GM19438 (cell line): Measurements from ENCODE around the gene PFN1.
A peak's percentile ranks its signal among the peaks of the same experiment; 100 is the strongest.

Experiments
- ATAC-seq: cut with Tn5 transposase; IDR thresholded peaks from one replicate; pipeline ENCODE4 v1.9.1; 2021; ENCODE audit warnings: low read depth; ENCODE audit not compliant: unreplicated experiment

Gene PFN1

GRCh38 chr17:4946312-4946976 is 1.9 kb downstream of the PFN1 start:
- ATAC-seq: no peak

DNA sequence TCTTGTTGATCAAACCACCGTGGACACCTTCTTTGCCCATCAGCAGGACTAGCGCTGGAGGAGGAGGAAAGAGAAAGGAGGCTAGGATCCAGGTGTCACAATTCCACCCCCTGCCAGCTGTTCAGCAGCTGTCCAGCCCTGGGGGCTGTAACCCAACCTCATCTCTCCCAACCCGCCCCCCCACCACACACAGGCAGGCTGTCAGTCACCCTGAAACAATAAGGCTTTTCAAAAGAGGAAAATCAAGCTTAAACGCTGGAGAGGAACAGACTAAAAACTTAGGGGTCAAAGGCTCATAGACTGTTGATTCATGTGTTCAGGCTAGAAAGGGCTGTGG is 2.4 kb downstream of the PFN1 start:
- ATAC-seq: no peak

- no peak for ATAC-seq
Observed at GRCh38 chr17:4945176-4945943, 3.0 kb downstream of the PFN1 start.

DNA sequence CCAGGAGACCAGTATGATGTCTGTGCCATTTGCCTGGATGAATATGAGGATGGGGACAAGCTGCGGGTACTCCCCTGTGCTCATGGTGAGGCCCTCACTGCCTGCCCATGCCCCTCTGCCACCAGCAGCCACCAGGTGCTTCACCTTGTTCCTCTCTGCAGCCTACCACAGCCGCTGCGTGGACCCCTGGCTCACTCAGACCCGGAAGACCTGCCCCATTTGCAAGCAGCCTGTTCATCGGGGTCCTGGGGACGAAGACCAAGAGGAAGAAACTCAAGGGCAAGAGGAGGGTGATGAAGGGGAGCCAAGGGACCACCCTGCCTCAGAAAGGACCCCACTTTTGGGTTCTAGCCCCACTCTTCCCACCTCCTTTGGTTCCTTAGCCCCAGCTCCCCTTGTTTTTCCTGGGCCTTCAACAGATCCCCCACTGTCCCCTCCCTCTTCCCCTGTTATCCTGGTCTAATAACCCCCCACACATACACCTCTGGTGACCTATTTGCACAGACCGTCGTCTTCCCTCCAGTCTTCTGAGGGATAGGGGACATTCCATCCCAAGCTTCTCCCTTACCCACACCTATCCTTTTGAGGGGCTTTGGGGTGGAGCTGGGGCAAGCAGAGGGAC is 3.7 kb downstream of the PFN1 start:
- ATAC-seq: no peak

DNA sequence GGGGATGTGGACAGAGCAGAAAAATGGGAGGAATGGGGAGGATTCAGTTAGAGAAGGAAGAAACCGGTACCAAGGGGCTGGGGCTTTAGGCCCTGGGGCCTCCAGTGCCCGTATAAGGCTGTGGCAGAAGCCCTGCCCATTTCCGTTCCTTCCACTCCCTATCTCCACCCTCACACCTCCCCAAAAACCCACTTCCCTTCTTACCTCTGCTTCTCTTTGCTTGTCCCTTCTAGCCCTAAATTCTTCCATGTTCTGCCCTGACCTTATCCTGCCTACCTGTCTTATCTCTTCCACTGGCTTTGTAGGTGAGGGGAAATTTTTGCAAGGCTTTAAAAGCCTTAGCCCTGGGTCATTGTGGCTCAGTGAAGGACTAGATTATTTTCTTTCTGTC is 4.2 kb downstream of the PFN1 start:
- ATAC-seq: no peak

- ATAC-seq: no peak
Observed at GRCh38 chr17:4942760-4943508, 5.4 kb downstream of the PFN1 start.

DNA sequence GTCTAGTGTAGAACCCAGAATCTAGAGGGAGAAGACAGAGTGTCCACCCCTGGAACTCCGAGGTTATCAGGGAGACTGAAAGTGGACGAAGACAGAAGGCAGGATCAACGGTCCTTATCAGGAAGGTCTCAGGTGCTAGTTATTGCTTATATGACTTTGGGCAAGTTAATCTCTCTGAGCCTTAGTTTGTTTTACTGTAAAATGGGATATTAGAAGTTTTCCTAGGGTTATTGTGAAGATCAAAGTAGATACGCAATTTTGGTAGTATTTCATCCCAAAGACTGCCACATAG is 7.1 kb downstream of the PFN1 start:
- no peak for ATAC-seq

GRCh38 chr17:4940555-4941318 is 7.6 kb downstream of the PFN1 start:
- ATAC-seq: no peak

- ATAC-seq: peak; percentile 67
Observed at GRCh38 chr17:4939796-4940554, 8.4 kb downstream of the PFN1 start, which contains the start of the genes RNF167 and SLC25A11. RNF167 (plus strand) TSS chr17:4940268; CDS start chr17:4940910, 642 bp downstream. SLC25A11 (minus strand) TSS chr17:4940046; CDS start chr17:4939910, 136 bp downstream.

- no peak for ATAC-seq
Observed at GRCh38 chr17:4939546-4939795, 8.9 kb downstream of the PFN1 start.

DNA sequence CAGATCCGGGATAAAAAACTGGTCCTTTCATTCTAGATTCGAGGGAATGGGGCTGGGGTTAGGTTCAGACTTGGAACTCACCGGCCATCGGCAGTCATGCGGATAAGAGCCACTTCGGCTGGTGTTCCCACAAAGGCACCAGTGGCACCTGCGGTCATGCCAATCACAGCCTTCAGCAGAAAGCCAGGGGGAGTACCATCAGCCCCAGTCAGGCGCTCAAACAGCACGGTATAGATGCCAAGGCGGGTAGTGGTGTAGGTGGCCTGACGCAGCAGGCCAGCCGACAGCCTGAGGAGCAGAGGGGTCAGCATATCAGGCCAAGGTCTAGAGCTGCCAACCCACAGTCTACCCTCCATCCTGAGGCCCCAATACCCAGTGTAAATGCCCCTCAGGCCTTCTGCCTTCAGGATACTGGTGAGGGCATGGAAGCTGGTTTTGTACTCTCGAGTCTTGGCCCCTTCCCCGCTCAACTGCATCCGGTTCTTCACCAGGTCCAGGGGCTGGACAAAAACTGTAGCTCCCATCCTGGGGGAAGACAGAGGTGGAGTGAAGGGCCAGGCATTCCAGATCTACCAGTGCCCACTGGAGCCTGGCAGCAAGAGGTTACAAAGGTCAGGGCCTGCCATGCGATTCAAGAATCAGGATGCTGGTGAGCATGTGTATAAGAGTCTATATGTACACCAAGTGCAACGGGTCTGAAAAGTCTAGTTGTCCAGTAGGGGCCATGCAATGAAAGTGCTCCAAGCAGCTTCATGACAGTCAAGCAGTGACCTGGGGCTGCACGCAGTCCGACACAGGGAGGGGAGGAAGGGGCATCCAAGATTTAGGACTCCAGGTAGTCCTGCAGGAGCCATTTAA is 9.4 kb downstream of the PFN1 start:
- ATAC-seq: no peak

DNA sequence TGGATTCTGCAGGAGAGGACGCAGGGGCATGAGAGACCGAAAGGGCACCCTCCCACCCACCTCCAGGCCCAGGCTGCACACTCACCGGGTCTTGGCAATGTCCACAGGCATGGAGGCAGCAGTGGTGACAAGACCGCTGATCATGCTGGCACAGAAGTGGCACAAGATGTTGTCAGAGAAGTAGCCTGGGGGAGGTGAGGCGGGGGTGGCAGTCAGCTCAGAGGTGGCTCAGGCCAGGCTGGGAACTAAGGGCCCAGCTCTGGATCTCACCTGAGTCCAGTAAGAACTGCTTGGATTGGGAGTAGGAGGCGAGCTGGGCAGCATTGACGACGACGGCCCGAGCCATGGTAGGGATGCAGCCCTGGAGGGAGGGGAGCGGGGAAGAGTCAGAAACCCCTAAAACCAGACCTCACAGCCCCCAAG is 10.2 kb downstream of the PFN1 start:
- no peak for ATAC-seq

DNA sequence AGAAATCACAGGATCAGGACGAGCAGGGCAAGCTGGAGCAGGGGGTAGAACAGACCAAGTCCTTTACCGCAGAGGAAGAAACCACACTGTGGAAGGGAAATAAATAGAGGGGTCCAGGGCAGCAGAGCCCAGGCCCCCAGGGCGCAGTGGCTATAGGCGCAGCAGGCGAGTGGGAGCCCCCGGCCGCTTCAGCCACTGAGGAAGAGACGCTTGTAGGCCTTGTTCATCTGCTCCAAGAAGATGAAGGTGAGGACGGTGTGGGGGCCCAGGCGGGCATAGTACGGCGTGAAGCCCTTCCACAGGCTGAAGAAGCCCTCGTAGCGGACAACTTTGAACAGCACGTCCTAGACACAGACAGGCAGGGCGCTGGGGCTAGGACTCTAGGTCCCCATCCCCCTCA is 10.8 kb downstream of the PFN1 start:
- no peak for ATAC-seq

GRCh38 chr17:4936436-4936835 is 11.9 kb downstream of the PFN1 start:
- no peak for ATAC-seq

DNA sequence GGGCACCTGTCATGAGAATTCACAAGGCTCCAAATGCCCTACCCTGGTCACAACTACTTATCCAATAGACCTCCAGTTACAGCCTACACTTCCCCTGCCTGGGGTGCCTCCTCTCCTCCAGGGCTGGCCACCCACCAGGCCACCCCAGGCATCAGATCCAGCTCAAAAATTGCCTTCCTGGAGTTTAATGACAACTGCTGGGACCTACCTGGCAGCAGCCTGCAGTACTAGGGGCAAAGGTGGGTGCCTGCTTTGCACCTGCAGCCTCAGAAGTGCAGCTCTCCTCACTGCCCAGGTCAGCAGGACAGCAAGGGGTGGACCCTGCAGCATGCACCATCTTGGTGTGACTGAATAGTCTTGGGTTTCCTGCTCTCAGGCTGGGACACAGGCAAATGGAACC is 12.7 kb downstream of the PFN1 start:
- ATAC-seq: no peak

GRCh38 chr17:4934173-4934979 is 14.0 kb downstream of the PFN1 start:
- no peak for ATAC-seq

DNA sequence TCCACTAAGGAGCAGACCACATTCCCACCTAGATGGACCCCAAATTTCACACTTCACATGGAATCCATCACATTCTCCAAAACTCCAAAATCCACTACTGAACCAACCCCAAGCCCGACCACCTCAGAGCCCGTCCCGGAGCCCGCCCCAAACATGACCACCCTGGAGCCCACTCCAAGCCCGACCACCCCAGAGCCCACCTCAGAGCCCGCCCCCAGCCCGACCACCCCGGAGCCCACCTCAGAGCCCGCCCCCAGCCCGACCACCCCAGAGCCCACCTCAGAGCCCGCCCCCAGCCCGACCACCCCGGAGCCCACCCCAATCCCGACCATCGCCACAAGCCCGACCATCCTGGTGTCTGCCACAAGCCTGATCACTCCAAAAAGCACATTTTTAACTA is 14.7 kb downstream of the PFN1 start:
- ATAC-seq: no peak

GRCh38 chr17:4932756-4933155 is 15.6 kb downstream of the PFN1 start:
- ATAC-seq: no peak
